Thyroid gland (tissue), 4 donors: ENCODE results near the gene ERBB3.

ENCODE experiments used
- POLR2A ChIP-seq, 2 donors: fragments of 450-650 bp; IDR thresholded peaks; one replicate each; pipeline ENCODE4 v1.6.1; 2017; ENCODE audit warnings: antibody characterized with exemption in 2 of 2, mild to moderate bottlenecking in 2 of 2, moderate library complexity in 1 of 2
- TF ChIP-seq, protein P1 (sequence below), 6 experiments: fragments of 200-600 bp in 3 of 6; fragments of 450-650 bp in 3 of 6; sonication (generic) in 3 of 6; IDR thresholded peaks; one replicate each; pipeline ENCODE4 v1.5.1; 2016 to 2019; ENCODE audit warnings: antibody characterized with exemption in 6 of 6, mild to moderate bottlenecking in 2 of 6, inconsistent platforms in 1 of 6, moderate library complexity in 1 of 6

DNA sequence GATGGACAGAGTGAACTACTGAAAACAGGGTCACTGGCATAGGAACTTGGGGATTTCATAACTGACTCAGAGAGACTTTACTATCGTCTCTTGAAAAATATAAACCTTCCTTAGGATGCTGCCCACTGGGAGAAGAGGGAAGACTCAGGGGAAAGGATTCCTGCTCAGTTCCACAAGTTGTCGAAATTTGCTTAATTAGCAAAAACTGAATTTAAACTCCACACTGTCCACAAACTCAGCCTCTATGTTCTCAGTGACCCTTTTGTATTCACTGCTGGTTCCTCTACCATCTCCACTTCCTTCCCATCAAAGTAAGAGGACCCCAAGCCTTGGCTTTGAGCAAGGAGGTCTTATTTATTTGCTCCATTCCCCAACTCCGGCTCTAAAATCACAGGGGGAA lies 65.3 kb downstream of the ERBB3 start:
- TF ChIP-seq POLR2A (IDR thresholded peaks at IDR 0.05) = no peak
- TF ChIP-seq, protein P1, sequence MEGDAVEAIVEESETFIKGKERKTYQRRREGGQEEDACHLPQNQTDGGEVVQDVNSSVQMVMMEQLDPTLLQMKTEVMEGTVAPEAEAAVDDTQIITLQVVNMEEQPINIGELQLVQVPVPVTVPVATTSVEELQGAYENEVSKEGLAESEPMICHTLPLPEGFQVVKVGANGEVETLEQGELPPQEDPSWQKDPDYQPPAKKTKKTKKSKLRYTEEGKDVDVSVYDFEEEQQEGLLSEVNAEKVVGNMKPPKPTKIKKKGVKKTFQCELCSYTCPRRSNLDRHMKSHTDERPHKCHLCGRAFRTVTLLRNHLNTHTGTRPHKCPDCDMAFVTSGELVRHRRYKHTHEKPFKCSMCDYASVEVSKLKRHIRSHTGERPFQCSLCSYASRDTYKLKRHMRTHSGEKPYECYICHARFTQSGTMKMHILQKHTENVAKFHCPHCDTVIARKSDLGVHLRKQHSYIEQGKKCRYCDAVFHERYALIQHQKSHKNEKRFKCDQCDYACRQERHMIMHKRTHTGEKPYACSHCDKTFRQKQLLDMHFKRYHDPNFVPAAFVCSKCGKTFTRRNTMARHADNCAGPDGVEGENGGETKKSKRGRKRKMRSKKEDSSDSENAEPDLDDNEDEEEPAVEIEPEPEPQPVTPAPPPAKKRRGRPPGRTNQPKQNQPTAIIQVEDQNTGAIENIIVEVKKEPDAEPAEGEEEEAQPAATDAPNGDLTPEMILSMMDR (IDR thresholded peaks at IDR 0.05) = no peak
